GM18870 (cell line): ENCODE measurements around the gene NOP53.
"Not testable (repeated sequence)": the region's sequence is repeated elsewhere in the genome, so short reads cannot be mapped to it uniquely, and the experiment has no call there.

Experiments
- ATAC-seq: cut with Tn5 transposase; IDR thresholded peaks from one replicate; pipeline ENCODE4 v1.9.1; 2021; ENCODE audit warnings: moderate library complexity; ENCODE audit not compliant: unreplicated experiment

The NOP53 gene

DNA sequence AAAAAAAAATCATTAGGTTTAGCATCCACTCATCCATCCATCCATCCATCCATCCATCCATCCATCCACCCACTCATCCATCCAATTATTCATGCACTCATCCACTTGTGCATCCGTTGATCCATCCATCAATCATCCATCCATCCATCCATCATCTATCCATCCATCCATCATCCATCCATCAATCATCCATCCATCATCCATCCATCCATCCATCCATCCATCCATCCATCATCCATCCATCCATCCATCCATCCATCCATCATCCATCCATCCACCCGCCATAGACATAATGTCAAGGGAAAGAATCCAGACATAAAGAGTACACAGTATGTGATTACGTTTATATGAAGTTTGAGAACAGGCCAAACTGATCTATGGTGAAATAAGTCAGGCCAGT, 24.2 kb downstream of the NOP53 start:
- ATAC-seq: no peak

DNA sequence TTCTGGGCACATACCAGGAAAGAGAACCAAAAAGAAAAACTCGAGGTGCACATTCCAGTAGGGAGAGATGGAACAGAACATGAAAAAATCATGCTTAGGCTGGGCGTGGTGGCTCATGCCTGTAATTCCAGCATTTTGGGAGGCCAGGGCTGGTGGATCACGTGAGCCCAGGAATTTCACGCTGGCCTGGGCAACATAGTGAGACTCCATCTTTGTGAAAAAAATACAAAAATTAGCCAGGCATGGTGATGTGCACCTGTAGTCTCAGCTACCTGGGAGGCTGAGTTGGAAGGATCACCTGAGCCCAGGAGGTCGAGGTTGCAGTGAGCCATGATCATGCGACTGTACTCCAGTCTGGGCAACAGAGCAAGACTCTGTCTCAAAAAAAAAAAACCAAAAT, 25.9 kb downstream of the NOP53 start:
- not testable (repeated sequence) for ATAC-seq

DNA sequence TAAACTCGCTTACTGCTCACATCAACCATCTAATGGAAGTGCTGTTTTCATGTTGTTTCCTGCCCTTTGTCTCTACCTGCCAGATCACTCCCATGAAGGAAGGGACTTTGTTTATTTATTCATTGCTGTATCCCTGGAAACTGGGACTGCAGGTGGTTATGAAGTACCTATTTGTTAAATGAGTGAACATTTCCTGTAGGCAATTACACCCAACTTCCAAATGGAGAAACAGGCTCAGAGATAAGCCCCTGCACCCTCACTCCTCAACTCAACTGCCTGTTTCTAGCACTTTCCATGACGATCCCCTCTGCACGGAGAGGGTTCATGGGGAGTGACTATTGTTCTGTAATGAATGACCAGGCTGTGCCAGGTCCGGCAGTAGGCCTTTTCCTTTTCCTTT, 31.2 kb downstream of the NOP53 start:
- no peak for ATAC-seq

DNA sequence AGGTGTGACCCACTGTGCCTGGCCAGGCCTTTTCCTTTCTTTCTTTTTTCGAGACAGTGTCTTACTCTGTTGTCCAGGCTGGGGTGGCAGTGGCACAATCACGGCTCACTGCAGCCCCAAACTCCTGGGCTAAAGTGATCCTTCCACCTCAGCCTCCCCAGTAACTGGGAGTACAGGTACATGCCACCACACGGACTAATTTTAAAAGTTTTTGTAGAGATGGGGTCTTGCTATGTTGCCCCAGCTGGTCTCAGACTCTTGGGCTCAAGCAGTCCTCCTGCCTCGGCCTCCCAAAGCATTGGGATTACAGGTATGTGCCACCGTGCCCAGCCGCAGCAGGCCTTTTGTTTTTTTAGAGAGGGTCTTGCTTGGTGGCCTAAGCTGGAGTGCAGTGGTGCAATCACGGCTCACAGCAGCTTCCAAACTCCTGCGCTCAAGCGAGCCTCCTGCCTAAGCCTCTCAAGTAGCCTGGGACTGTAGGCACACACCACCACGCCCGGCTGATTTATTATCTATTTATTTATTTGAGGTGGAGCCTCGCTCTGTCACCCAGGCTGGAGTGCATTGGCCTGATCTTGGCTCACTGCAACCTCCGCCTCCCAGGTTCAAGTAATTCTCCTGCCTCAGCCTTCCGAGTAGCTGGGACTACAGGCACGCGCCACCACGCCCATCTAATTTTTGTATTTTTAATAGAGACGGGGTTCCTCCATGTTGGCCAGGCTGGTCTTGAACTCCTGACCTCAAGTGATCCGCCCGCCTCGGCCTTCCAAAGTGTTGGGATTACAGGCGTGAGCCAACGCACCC, 32.1 kb downstream of the NOP53 start:
- not testable (repeated sequence) for ATAC-seq

DNA sequence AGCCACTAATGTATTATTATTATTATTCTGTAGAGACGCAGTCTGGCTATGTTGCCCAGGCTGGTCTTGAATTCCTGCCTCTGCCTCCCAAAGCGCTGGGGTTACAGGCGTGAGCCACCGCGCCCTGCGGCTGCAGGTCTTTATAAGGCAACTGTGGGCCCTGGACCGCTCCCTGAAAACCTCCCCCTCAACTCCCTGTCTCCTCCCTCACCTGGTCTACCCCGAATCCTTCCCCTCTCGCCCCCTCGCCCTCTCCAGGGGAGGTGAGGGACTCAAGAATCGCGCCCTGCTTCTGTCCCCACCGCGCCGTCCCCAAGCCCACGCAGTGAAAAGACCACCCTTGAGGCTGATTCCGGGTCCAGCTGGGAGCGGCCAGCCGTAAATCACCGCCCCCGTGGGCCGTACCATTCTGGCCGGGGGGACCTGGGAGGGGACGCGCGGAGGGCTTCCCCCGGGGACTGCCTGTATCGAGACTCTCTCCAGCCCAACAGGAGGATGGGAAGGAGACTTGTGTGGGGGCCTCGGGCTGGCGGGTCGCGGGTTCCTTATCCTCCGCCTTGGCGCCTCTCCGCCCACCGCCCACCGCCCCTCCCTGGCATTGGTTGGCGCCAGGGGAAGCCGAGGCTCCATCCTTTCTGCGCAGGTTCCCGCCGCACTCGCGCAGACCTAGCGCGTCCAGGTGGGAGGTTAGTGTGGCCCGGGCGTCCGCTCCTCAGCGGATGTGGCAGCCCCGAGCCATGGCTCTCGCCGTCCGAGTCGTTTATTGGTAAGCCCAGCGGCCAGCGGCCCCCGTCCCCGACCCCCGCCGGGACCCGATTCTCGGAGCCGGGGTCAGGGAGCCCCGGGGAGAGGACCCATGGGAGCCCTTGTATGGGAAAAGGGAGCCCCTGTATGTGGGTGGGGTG, 33.0 kb downstream of the NOP53 start, which contains the start of gene SELENOW:
Gene SELENOW, plus strand, starts transcription at position 655 of the 905 bp plus-strand sequence. Its CDS starts 83 bp downstream, at position 738.
- ATAC-seq: no peak

DNA sequence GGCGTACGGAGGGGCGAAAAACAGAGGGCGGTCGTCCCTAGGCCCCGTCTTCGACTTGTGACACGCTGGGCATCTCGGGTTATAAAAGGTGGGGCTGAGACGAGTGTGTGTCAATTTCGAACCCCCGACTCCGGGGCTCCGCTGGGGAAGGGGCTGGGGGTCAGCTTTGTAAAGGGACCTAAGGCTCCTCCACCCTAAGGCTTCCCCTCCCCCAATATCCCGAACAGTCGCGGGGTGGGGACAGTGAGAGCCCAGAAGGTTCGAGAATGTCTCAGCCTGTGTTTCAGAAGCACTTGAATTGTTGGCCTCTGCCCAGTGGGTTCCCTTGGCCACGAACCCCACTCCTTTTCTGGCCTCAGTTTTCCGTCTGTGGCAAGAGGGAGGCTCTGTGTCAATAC, 33.6 kb downstream of the NOP53 start:
- ATAC-seq: no peak

DNA sequence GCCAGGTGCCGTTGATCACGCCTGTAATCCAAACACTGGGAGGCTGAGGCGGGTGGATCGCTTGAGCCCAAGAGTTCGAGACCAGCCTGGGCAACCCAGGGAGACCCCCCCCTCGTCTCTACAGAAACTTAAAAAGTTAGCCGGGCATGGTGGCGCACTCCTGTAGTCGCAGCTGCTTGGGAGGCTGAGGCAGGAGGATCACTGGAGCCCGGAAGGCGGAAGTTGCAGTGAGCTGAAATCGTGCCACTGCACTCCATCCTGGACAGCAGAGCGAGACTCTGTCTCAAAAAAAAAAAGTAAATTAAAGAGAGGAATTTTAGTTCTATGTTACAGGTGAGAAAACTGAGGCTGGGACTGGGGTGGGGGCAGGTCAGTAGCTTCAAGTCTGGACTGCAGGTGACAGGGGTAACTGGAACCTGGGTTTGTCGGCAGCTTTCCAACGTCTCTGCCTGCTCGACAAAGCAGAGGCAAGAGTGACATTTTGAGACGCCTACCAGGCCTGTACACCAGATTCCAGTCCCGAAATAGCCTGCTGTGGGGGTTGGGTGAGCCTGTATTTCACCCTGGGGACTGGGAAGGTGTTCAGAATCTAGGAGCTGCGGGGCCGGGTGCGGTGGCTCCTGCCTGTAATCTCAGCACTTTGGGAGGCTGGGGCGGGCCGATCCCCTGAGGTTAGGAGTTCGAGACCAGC, 34.3 kb downstream of the NOP53 start:
- ATAC-seq: no peak

DNA sequence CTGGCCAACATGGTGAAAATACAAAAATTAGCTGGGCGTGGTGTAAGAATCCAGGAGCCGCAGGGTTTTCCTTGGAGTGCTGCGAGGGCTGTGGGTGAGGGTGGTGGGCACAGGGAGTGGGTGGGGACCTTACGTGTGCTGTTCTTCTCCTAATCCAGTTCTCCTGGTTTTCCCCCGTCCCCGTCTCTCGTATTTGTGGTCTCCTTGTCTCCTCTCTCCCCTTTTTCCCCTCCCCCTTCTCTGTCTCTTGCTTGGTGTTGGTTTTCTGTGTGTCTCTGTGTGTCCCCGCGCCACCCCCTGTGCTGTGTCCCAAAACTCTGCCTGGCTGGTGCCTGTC, 34.8 kb downstream of the NOP53 start:
- ATAC-seq: no peak

DNA sequence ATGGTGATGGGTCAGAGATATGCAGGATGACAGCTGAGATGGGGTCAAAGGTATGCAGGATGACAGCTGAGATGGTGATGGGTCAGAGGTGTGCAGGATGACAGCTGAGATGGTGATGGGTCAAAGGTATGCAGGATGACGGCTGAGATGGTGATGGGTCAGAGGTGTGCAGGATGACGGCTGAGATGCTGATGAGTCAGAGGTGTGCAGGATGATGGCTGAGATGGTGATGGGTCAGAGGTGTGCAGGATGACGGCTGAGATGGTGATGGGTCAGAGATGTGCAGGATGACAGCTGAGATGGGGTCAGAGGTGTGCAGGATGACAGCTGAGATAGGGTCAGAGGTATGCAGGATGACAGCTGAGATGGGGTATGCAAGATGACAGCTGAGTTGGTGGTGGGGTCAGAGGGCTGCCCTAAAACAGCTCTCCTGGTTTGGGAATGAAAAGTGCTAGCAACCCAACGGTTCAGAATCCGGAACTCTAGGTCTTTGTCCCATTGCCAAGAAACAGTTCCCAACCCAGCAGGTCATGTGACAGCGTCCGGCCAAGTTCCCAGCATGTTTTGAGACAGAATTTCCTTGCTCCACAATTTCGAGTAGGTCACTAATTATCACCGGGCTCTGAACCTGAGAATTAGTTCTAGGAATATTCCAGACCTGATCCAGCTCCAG, 36.4 kb downstream of the NOP53 start:
- no peak for ATAC-seq

DNA sequence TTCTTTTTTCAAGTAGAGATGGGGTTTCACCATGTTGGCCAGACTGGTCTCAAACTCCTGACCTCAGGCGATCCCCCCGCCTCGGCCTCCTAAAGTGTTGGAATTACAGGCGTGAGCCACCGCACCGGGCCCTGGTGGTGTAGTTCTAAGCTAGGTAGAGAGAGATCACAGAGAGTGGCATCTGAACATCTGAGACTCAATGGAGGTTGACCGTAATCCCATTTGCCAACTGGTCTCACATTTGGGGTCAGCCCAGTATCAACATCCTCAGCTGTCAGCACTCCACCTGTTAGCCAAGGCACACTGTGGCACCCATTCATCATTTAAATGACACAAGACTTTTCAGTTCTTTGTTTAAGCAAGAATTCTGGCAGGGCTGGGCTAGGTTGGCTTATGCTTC, 41.2 kb downstream of the NOP53 start:
- no peak for ATAC-seq

DNA sequence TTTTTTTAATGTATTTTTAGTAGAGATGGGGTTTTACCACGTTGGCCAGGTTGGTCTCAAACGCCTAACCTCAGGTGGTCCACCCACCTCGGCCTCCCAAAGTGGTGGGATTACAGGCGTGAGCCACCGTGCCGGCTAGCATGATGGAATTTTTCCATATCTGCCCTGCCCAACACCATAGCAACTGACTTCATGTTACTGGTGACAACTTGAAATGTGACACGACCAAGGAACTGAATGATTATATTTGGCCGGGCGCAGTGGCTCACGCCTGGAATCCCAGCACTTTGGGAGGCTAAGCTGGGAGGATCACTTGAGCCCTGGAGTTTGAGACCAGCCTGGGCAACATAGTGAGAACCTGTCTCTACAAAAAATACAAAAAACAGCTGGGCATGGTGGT, 42.0 kb downstream of the NOP53 start:
- not testable (repeated sequence) for ATAC-seq

DNA sequence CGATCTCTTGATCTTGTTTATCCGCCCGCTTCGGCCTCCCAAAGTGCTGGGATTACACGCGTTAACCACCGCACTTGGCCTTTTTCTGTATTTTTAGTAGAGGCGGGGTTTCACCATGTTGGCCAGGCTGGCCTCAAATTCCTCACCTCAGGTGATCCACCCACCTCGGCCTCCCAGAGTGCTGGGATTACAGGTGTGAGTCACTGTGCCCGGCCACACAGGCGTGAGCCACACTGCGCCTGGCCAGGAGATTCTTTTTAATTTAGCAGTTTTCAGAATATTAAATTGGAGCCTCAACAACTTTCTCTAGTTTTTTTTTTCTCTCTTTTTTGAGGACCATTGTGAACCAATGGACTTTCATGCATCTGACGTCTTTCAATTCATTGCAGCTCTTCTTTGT, 44.5 kb downstream of the NOP53 start:
- ATAC-seq: not testable (repeated sequence)

DNA sequence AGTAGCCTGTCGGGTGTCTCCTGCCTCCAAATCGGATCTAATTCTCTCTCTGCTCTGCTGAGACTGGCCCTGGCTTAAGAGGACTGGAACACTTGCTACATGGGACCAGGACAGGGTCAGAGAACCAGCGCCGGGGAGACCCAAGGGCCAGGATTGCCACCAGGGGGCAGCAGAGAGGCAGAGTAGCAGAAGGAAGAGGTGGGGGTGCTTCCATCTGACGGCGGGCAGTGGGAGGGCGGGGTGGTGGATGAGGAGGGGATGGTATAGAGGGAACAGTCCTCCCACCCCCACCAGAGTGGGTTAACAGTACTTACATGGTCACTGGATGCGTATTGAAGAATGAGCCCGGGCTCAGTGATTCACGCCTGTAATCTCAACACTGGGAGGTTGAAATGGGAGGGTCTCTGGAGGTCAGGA, 45.1 kb downstream of the NOP53 start:
- no peak for ATAC-seq

DNA sequence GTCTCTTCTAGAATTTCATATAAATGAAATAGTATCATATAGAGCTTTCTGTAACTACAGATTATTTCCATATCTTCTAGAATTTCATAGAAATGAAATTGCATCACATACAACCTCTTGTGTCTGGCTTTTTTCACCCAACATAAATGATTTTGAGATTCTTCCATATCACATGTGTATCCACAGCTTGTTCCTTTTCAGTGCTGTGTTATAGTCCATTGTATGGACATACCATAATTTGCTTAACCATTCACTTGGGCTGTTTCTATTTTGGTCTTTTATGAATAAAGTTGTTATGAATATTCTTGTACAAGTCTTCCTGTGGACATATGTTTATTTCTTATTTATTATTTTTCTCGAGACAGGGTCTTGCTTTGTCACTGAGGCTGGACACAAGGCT, 47.3 kb downstream of the NOP53 start:
- no peak for ATAC-seq

DNA sequence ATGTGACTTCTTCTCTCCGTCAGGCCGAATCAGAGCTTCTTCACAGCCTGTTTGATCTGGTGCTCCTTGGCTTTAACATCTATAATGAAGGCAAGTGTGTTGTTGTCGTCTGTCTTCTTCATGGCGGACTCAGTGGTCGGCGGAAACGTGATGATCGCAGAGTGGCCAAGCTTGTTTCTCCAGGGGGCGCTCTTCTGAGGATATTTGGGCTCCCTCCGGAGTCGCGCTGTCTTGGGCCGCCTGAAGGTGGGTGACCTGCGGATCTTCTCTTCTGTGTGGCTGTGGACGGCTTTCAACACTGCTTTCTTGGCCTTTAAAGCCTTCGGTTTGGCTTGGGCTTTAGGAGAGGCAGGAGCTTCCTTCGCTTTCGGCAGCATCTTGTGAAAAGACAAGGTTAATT, 49.2 kb downstream of the NOP53 start:
- ATAC-seq: no peak

DNA sequence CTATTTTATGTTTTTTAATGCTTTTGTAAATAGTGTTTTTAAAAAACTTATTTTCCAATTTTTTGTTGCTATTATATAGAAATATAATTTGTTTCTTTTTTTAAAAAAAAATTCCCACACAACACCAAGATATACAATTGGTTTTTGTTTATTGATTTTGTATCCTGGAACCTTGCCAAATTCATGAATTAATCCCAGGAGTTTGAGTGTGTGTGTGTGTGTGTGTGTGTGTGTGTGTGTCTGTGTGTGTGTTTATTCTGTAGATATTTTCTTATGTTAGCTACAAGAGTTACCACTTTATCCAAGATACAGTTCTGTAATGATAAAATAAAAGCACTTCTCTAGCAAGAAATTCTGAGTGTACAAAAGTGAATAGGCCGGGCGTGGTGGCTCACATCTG, 51.4 kb downstream of the NOP53 start:
- ATAC-seq: no peak

DNA sequence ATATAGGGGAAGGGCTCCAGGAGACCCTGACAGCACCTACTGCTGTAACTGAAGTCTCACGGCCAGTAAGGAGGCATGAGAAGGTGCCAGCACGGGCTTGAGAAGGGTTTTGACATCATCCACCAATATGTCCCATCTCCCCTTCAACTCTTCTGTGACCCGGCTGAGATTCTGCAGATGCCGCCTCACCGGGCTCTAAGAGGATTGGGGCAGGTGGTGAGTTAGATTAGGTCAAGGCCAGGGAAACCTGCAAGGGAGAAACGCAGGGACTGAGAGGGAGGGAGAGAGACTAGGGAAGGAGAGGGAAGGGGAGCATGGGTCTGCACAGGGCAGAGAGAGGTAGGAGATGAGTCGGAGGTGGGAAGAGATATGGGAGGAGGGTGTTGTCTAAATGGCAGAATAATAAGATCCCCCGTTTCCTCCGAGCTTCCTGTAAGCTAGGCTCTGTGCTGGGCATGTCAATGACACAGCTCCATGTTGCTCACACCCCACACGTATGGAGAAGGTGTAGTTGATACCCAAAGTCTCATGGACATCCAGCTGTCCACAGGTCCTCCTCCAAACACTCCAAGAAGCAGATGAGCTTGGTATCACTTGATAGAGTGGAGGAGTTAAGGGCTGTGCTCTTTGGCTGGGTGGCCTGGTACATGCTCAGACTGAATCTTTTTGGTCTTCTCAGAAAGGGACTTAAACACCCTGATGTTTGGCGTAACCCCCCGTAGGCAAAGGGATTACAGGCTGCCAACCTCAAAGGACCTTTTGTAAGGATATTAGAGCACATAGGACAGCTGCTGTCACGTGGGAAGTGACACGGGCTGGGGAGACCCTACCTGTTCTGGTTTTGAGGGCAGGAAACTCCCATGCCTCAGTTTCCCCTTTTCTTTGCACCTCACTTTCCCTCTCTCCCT, 52.9 kb downstream of the NOP53 start:
- no peak for ATAC-seq

DNA sequence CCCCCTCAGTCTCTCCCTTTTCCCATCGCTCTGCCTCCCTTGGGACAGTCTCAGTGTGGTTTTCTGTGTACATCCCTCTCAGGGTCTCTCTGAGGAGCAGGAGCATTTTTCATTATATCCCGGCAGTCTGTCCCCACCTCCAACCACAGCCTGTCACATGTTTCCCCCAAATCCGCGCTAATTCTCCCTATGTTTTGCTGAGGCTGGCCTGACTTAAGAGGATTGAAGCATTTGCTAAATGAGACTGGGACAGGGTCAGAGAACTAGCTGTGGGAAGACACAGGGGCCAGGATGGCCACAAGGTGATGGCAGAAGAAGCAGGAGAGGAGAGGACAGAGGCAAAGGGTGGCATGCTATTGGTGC, 53.5 kb downstream of the NOP53 start:
- ATAC-seq: no peak

DNA sequence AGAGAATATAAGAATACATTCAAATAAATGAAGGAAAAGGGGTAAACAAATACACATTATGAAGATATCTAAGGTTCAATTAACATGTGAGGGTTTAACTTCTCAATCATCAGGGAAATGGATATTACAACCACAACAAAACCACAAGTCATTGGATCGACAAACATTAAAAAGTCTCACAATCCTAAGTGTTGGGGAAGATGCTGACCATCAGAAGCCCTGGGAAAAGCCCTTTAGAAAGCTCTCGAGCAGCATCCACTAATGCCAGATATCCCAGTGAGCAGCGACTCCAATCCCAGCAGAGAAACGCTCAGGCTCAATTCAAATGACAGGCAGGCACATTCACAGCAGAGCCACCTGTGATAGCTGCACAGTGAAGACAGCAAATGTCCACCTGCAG, 55.9 kb downstream of the NOP53 start:
- ATAC-seq: no peak

DNA sequence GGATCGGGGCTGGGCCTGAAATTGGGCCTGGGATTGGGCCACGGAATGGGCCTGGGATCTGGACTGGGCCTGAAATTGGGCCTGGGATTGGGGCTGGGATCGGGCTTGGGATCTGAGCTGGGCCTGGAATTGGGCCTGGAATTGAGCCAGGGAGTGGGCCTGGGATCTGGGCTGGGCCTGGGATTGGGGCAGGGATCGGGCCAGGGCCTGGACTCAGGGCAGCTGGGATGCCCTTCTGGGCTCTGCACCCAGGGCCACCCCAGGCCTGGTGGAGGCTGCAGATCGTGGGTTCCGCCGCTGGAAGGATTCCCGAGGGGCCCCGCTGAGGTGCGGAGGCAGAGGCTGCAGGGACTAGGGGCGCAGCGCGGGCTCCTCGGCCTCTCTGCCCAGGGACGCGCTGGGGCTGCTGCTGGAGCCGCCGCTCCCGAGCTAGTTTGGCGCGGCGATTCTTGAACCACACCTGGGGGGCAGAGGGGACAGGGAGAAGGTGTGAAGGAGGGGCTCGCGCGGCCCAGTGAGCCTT, 57.2 kb downstream of the NOP53 start:
- ATAC-seq: no peak
